AG04450 (cell line): ENCODE measurements around the gene GNPTG. TPM values are rescaled to one million over a fixed set of nuclear protein-coding genes. Genes with fewer than 3 reads are reported as not detected.

Experiments used
- CTCF ChIA-PET: fragments of 300-600, 350-600 bp; formaldehyde crosslinking; extraction: SDS; loops from one replicate; lab custom pipeline; 2022; ENCODE audit warnings: antibody characterized with exemption, inconsistent platforms; lab: Charles Lee
- POLR2A ChIA-PET: fragments of 350-600 bp; formaldehyde crosslinking; extraction: SDS; loops from one replicate; lab custom pipeline; 2021; ENCODE audit warnings: antibody characterized with exemption, inconsistent platforms; lab: Yijun Ruan, JAX
- DNase-seq: peaks from one replicate; pipeline ENCODE4 v3.0.0-alpha.2; 2011; ENCODE audit warnings: low read depth, low spot score
- H3K27ac ChIP-seq: one replicate; pipeline ENCODE4 v1.5.1; 2012; ENCODE audit warnings: low read depth, low read length, control low read depth
- H3K27me3 ChIP-seq: one replicate; pipeline ENCODE4 v1.6.0; 2012; ENCODE audit warnings: low read length; ENCODE audit not compliant: control insufficient read depth, insufficient read depth
- H3K4me3 ChIP-seq: 2 replicates; pipeline ENCODE4 v1.5.1; 2011; ENCODE audit warnings: mild to moderate bottlenecking, low read depth, low read length, control low read depth
- H3K9me3 ChIP-seq: 2 replicates; pipeline ENCODE4 v1.5.1; 2012; ENCODE audit warnings: low read length; ENCODE audit not compliant: control insufficient read depth, insufficient read depth
- CTCF ChIP-seq: IDR thresholded peaks from 2 replicates; pipeline ENCODE4 v1.5.1; 2011; ENCODE audit warnings: low read depth, low read length, control low read depth, inconsistent platforms
- polyA plus RNA-seq: library from polyadenylated mRNA; depleted of rRNA; stranded (reverse); fragments of >200 nt; gene quantifications from 2 replicates; pipeline ENCODE4 v1.2.3, GENCODE V29; 2011

Gene GNPTG
- polyA plus RNA-seq, 1 experiment = 40.5 TPM

GRCh38 chr16:1308977-1309885, 42.5 kb upstream of the GNPTG start, which contains the start of gene UBE2I:
TSS of gene UBE2I (plus strand) at chr16:1309636. CDS start at chr16:1314031, 4,395 bp downstream.
- DNase-seq = peak; percentile 94
- Histone ChIP-seq H3K27me3 (no peaks in the 10 kb centered on the region), H3K4me3 (peak within 1 kb of the TSS; percentile 63), H3K9me3 (no peaks in the 10 kb centered on the region; the same call in 1 of the 2 replicates), H3K27ac (peak within 1 kb of the TSS; percentile 98)
- ChIA-PET POLR2A (interaction anchor here (0.6 to 1.2 kb wide), 6 partner anchors 15 to 1713 kb away, joined by 3 to 5 read pairs (median 4); partner anchors contain the start of gene BAIAP3), CTCF (no interaction called here)
- TF ChIP-seq CTCF = no peak

GRCh38 chr16:1309888-1310831, 41.6 kb upstream of the GNPTG start:
- no peak overlapping the region for H3K27ac ChIP-seq
- ChIA-PET POLR2A (interaction anchor here (1.0 kb wide), 2 partner anchors 23 to 28 kb away, joined by 3 read pairs; partner anchors contain the start of gene BAIAP3), CTCF (no interaction called here)
- TF ChIP-seq CTCF = no peak
- H3K27me3 ChIP-seq = no peaks in the 10 kb centered on the region
- peak overlapping the region; percentile 63 for H3K4me3 ChIP-seq
- H3K9me3 ChIP-seq = no peaks in the 10 kb centered on the region; the same call in 1 of the 2 replicates
- no peak for DNase-seq

GRCh38 chr16:1310832-1311200, 40.9 kb upstream of the GNPTG start:
- peak overlapping the region; percentile 63 for H3K4me3 ChIP-seq
- ChIA-PET CTCF (no interaction called here), POLR2A (no interaction called here)
- no peaks in the 10 kb centered on the region for H3K27me3 ChIP-seq
- no peaks in the 10 kb centered on the region; the same call in 1 of the 2 replicates for H3K9me3 ChIP-seq
- TF ChIP-seq CTCF = no peak
- no peak overlapping the region for H3K27ac ChIP-seq
- DNase-seq = no peak

GRCh38 chr16:1311212-1311737, 40.5 kb upstream of the GNPTG start:
- CTCF ChIA-PET = no interaction called here
- H3K27me3 ChIP-seq = no peaks in the 10 kb centered on the region
- H3K4me3 ChIP-seq = peak overlapping the region; percentile 63
- TF ChIP-seq CTCF = no peak
- H3K27ac ChIP-seq = peak overlapping the region; percentile 21
- no peaks in the 10 kb centered on the region; the same call in 1 of the 2 replicates for H3K9me3 ChIP-seq
- no peak for DNase-seq
- POLR2A ChIA-PET = no interaction called here
